ENCODE measurements around the gene RENBP. TPM values are rescaled to one million over a fixed set of nuclear protein-coding genes. Genes with fewer than 3 reads are reported as not detected.

Gene RENBP
- total RNA-seq, 1 experiment from 2014 or later: 0.75 TPM

- POLR2A ChIA-PET: no interaction called here
- CTCF ChIA-PET: no interaction called here
- H3K27ac Mint-ChIP-seq (ENCODE audit: unreplicated experiment): no peak overlapping the region
These were observed 16.3 kb upstream of the RENBP start for GRCh38 chrX:153960786-153961185.

GRCh38 chrX:153960077-153960476, 15.6 kb upstream of the RENBP start:
- Histone ChIP-seq H3K9me3 (no peaks in the 10 kb centered on the region), H3K4me3 (ENCODE audit: low read depth, low read length) (no peak overlapping the region), H3K36me3 (ENCODE audit: control insufficient read depth, insufficient read depth, low read length) (peaks cover 3% of the 10 kb centered on the region; the same call in 1 of the 2 replicates), H3K27me3 (replicated peaks; ENCODE audit: control insufficient read depth, insufficient read depth, low read length) (no peaks in the 10 kb centered on the region), H3K4me1 (no peaks in the 10 kb centered on the region)
- H3K9me3 Mint-ChIP-seq (ENCODE audit: unreplicated experiment): no peaks in the 10 kb centered on the region
- no peak overlapping the region for H3K4me3 Mint-ChIP-seq (ENCODE audit: unreplicated experiment)
- no peaks in the 10 kb centered on the region for H3K27me3 Mint-ChIP-seq (ENCODE audit: insufficient read depth, unreplicated experiment)
- CTCF ChIA-PET: no interaction called here
- intact Hi-C loops (cut with micrococcal nuclease; ENCODE audit: unreplicated experiment): no loop called here
- no peak for TF ChIP-seq CTCF (IDR thresholded peaks at IDR 0.05; ENCODE audit: insufficient read depth in 1 of 2, low read depth in 1 of 2, low read length in 1 of 2, severe bottlenecking in 1 of 2, unreplicated experiment in 1 of 2)
- H3K36me3 Mint-ChIP-seq (ENCODE audit: insufficient read depth, unreplicated experiment): peaks cover 52% of the 10 kb centered on the region
- H3K27ac Mint-ChIP-seq (ENCODE audit: unreplicated experiment): no peak overlapping the region
- BruUV-seq (replicated peaks): no TSS peak
- DNase-seq: no peak
- H3K4me1 Mint-ChIP-seq (ENCODE audit: low read depth, unreplicated experiment): no peaks in the 10 kb centered on the region
- POLR2A ChIA-PET: no interaction called here

More at GRCh38 chrX:153960786-153961185, 16.3 kb upstream of the RENBP start:
- no peaks in the 10 kb centered on the region for H3K4me1 ChIP-seq
- Mint-ChIP-seq H3K4me1 (ENCODE audit: low read depth, unreplicated experiment) (no peaks in the 10 kb centered on the region), H3K36me3 (ENCODE audit: insufficient read depth, unreplicated experiment) (peaks cover 49% of the 10 kb centered on the region), H3K4me3 (ENCODE audit: unreplicated experiment) (no peak overlapping the region), H3K27me3 (ENCODE audit: insufficient read depth, unreplicated experiment) (no peaks in the 10 kb centered on the region), H3K9me3 (ENCODE audit: unreplicated experiment) (no peaks in the 10 kb centered on the region)
- no peaks in the 10 kb centered on the region for H3K9me3 ChIP-seq
- no peaks in the 10 kb centered on the region for H3K27me3 ChIP-seq (replicated peaks; ENCODE audit: control insufficient read depth, insufficient read depth, low read length)
- no TSS peak for BruUV-seq (replicated peaks)
- DNase-seq: no peak
- H3K4me3 ChIP-seq (ENCODE audit: low read depth, low read length): no peak overlapping the region
- TF ChIP-seq CTCF (IDR thresholded peaks at IDR 0.05; ENCODE audit: insufficient read depth in 1 of 2, low read depth in 1 of 2, low read length in 1 of 2, severe bottlenecking in 1 of 2, unreplicated experiment in 1 of 2): no peak
- H3K36me3 ChIP-seq (ENCODE audit: control insufficient read depth, insufficient read depth, low read length): peaks cover 3% of the 10 kb centered on the region; the same call in 1 of the 2 replicates
- intact Hi-C loops (cut with micrococcal nuclease; ENCODE audit: unreplicated experiment): no loop called here

GRCh38 chrX:153959649-153960048, 15.2 kb upstream of the RENBP start:
- Mint-ChIP-seq H3K9me3 (ENCODE audit: unreplicated experiment) (no peaks in the 10 kb centered on the region), H3K4me1 (ENCODE audit: low read depth, unreplicated experiment) (no peaks in the 10 kb centered on the region), H3K36me3 (ENCODE audit: insufficient read depth, unreplicated experiment) (peaks cover 57% of the 10 kb centered on the region), H3K27me3 (ENCODE audit: insufficient read depth, unreplicated experiment) (no peaks in the 10 kb centered on the region), H3K27ac (ENCODE audit: unreplicated experiment) (no peak overlapping the region), H3K4me3 (ENCODE audit: unreplicated experiment) (no peak overlapping the region)
- POLR2A ChIA-PET: no interaction called here
- no TSS peak for BruUV-seq (replicated peaks)
- Histone ChIP-seq H3K4me1 (no peaks in the 10 kb centered on the region), H3K9me3 (no peaks in the 10 kb centered on the region), H3K27me3 (replicated peaks; ENCODE audit: control insufficient read depth, insufficient read depth, low read length) (no peaks in the 10 kb centered on the region), H3K4me3 (ENCODE audit: low read depth, low read length) (no peak overlapping the region), H3K36me3 (ENCODE audit: control insufficient read depth, insufficient read depth, low read length) (peaks cover 3% of the 10 kb centered on the region; the same call in 1 of the 2 replicates)
- no peak for TF ChIP-seq CTCF (IDR thresholded peaks at IDR 0.05; ENCODE audit: insufficient read depth in 1 of 2, low read depth in 1 of 2, low read length in 1 of 2, severe bottlenecking in 1 of 2, unreplicated experiment in 1 of 2)
- DNase-seq: no peak
- CTCF ChIA-PET: no interaction called here
- intact Hi-C loops (cut with micrococcal nuclease; ENCODE audit: unreplicated experiment): no loop called here

Data from Caco-2 (cell line).